BLaER1 (cell line): ENCODE data around the gene SELENOO.

Experiments used
- H3K27ac ChIP-seq: shearing (Covaris generic); formaldehyde crosslinking; 2 replicates; pipeline ENCODE4 v1.8.1; 2022
- H3K27me3 ChIP-seq: shearing (Covaris generic); formaldehyde crosslinking; 2 replicates; pipeline ENCODE4 v1.8.1; 2022
- H3K36me3 ChIP-seq: shearing (Covaris generic); formaldehyde crosslinking; 2 replicates; pipeline ENCODE4 v1.8.1; 2022
- H3K4me1 ChIP-seq: shearing (Covaris generic); formaldehyde crosslinking; 2 replicates; pipeline ENCODE4 v1.8.1; 2022
- H3K4me2 ChIP-seq: shearing (Covaris generic); formaldehyde crosslinking; 2 replicates; pipeline ENCODE4 v1.8.1; 2022
- H3K4me3 ChIP-seq: shearing (Covaris generic); formaldehyde crosslinking; 2 replicates; pipeline ENCODE4 v1.8.1; 2022
- H3K9ac ChIP-seq: shearing (Covaris generic); formaldehyde crosslinking; 2 replicates; pipeline ENCODE4 v1.8.1; 2022
- H3K9me3 ChIP-seq: shearing (Covaris generic); formaldehyde crosslinking; 2 replicates; pipeline ENCODE4 v1.8.1; 2022
- H4K20me1 ChIP-seq: shearing (Covaris generic); formaldehyde crosslinking; 2 replicates; pipeline ENCODE4 v1.8.1; 2022
- Cebpa-rat ChIP-seq: shearing (Covaris generic); IDR thresholded peaks from 2 replicates; pipeline ENCODE4 v1.8.1; 2022

SELENOO gene

DNA sequence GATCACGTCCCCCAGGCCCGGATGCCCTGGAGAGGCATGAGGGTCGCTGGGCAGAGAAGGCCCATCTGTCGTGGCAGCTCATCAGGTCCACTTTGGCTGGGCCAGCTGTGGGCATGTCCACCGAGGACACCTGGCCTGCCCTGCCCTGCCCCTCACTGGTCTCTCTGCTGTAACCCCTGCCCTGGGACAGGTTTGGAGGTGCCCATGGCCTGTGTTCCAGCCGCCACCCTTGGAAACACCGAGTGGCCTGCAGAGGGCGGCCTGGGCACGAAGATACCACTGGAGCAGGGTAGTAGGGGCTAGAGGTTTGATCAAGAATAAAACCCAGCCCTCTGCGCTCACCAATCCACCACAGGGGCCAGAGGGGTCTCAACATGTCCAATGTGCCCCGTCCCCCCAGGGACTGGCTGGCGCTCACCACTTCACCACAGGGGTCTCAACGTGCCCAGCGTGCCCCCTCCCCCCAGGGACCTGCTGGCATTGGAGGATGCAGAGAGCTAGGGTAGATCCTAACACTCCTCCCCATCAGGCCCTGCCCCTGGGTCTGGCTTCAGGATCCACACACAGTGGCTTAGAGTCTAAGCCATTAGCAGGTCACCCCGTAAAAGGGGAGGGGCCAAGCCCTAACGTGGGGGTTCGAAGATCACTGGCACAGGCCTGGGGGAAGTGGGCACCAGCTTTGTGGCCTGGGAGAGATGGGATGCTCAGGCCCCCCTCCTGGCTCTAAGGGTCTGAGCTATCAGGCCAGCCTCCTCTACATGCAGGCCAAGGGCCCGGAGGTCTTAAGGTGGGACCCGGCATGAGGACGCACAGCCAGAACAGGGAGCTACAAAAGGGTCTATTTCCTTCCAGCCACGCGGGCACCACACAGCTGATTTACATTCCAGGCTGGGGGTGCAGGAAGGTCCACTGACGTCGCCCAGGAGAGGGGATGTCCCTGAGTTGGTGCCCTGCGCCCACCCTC, 51.6 kb downstream of the SELENOO start:
- H3K4me1 ChIP-seq, result peaks cover 43% of the 10 kb centered on the region

DNA sequence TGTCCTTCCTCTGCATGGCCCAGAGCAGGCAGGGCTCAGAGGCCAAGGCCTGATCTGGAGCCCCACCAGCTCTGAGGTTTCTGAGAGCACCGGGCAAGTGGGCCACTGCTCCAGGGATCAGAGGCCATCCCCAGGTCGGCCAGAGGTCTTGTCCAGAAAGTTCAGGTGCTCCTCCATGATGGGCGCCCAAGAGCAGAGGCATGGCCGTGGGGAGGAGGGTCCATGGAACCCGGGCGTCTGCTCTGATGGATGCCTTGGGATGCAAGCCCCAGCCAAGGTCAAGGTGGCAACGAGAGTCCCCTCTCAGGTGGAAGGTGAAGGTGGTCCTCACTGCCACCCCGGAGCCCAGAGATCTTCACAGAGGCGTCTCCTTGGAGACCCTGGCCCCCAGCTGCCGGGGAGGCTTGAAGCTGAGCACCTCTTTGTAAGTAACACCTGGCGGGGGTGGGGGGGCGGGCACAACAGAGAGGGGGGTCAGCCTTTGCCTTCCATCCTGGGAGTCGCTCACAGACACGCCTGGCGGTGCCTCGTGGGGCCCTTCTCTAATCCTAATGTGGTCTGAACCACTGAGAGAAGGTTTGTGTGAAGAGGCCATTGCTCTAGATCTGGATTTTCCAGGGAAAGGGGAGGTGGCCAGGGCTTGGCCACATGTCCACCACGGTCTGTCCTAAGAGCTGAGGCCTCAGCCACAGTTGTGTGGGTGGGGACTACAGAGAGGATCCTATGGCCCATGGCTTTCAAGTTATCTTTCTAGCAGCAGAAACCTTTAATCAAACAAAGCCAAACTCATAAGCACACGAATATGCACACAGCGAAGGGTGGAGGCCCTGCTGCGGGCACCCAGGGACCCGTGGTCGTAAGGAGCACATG, 52.5 kb downstream of the SELENOO start:
- H3K4me1 ChIP-seq, result peaks cover 33% of the 10 kb centered on the region
- H3K4me3 ChIP-seq, result no peak overlapping the region
- H3K9me3 ChIP-seq, result no peaks in the 10 kb centered on the region
- peaks cover 68% of the 10 kb centered on the region for H4K20me1 ChIP-seq
- no peak overlapping the region for H3K4me2 ChIP-seq
- H3K36me3 ChIP-seq, result peaks cover 63% of the 10 kb centered on the region
- H3K27me3 ChIP-seq, result no peaks in the 10 kb centered on the region
- no peak overlapping the region for H3K9ac ChIP-seq
- no peak overlapping the region for H3K27ac ChIP-seq
- no peak for TF ChIP-seq Cebpa-rat

More for the DNA sequence above, 51.6 kb downstream of the SELENOO start:
- peak overlapping the region; percentile 81; the same call in 1 of the 2 replicates for H3K9ac ChIP-seq
- H3K27me3 ChIP-seq, result no peaks in the 10 kb centered on the region
- peak overlapping the region; percentile 85 for H3K4me2 ChIP-seq
- 0 out of 2 replicates have a peak overlapping the region, but pooled peaks have one; percentile 84 for H3K27ac ChIP-seq
- H3K36me3 ChIP-seq, result peaks cover 64% of the 10 kb centered on the region
- no peak for TF ChIP-seq Cebpa-rat
- peak overlapping the region; percentile 76 for H3K4me3 ChIP-seq
- peaks cover 69% of the 10 kb centered on the region for H4K20me1 ChIP-seq
- no peaks in the 10 kb centered on the region for H3K9me3 ChIP-seq

GRCh38 chr22:50253941-50254340, 53.1 kb downstream of the SELENOO start:
- Histone ChIP-seq H3K4me1 (peaks cover 33% of the 10 kb centered on the region), H3K27me3 (no peaks in the 10 kb centered on the region), H3K4me3 (no peak overlapping the region), H4K20me1 (peaks cover 72% of the 10 kb centered on the region), H3K27ac (no peak overlapping the region), H3K9ac (no peak overlapping the region), H3K36me3 (peaks cover 64% of the 10 kb centered on the region), H3K4me2 (no peak overlapping the region), H3K9me3 (no peaks in the 10 kb centered on the region)
- no peak for TF ChIP-seq Cebpa-rat

- peaks cover 32% of the 10 kb centered on the region for H3K4me1 ChIP-seq
- H4K20me1 ChIP-seq, result peaks cover 72% of the 10 kb centered on the region
- H3K4me2 ChIP-seq, result no peak overlapping the region
- no peaks in the 10 kb centered on the region for H3K9me3 ChIP-seq
- no peak overlapping the region for H3K27ac ChIP-seq
- H3K9ac ChIP-seq, result no peak overlapping the region
- H3K27me3 ChIP-seq, result no peaks in the 10 kb centered on the region
- H3K4me3 ChIP-seq, result no peak overlapping the region
- TF ChIP-seq Cebpa-rat, result no peak
- peaks cover 69% of the 10 kb centered on the region for H3K36me3 ChIP-seq
Observed at GRCh38 chr22:50255099-50255498, 54.3 kb downstream of the SELENOO start.

DNA sequence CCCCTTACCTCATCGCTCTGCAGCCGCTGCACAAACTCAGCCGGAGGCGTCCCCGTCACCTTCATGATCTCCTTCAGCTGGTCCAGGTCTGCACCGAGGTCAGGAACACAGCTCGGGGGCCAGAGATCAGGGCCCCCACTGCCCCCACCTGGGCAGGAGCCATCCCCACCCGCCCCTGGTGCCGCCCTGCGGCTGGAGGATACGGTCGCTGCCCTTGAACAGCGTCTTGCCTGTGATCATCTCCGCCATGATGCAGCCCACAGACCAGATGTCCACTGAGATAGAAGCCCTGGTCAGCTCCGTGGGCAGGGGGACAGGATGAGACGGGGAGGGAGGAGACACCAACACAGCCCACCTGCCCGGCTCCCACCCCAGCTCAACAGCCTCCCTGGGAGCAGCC, 54.8 kb downstream of the SELENOO start:
- Histone ChIP-seq H3K4me1 (peaks cover 33% of the 10 kb centered on the region), H3K27ac (no peak overlapping the region)
- TF ChIP-seq Cebpa-rat, result no peak

GRCh38 chr22:50256258-50256862, 55.5 kb downstream of the SELENOO start:
- Histone ChIP-seq H3K4me2 (no peak overlapping the region), H4K20me1 (peaks cover 77% of the 10 kb centered on the region), H3K27me3 (no peaks in the 10 kb centered on the region), H3K36me3 (peaks cover 69% of the 10 kb centered on the region), H3K27ac (no peak overlapping the region), H3K4me1 (peaks cover 34% of the 10 kb centered on the region), H3K9me3 (no peaks in the 10 kb centered on the region), H3K4me3 (no peak overlapping the region), H3K9ac (no peak overlapping the region)
- TF ChIP-seq Cebpa-rat, result no peak

More for the DNA sequence above, 54.8 kb downstream of the SELENOO start:
- H4K20me1 ChIP-seq, result peaks cover 74% of the 10 kb centered on the region
- no peaks in the 10 kb centered on the region for H3K27me3 ChIP-seq
- H3K9ac ChIP-seq, result no peak overlapping the region
- no peak overlapping the region for H3K4me2 ChIP-seq
- no peak overlapping the region for H3K4me3 ChIP-seq
- no peaks in the 10 kb centered on the region for H3K9me3 ChIP-seq
- peaks cover 69% of the 10 kb centered on the region for H3K36me3 ChIP-seq

- Histone ChIP-seq H3K4me3 (no peak overlapping the region), H3K4me2 (no peak overlapping the region), H3K9me3 (no peaks in the 10 kb centered on the region), H3K36me3 (peaks cover 69% of the 10 kb centered on the region), H3K4me1 (peaks cover 28% of the 10 kb centered on the region), H3K27ac (no peak overlapping the region), H4K20me1 (peaks cover 70% of the 10 kb centered on the region), H3K27me3 (no peaks in the 10 kb centered on the region), H3K9ac (no peak overlapping the region)
- no peak for TF ChIP-seq Cebpa-rat
Observed at GRCh38 chr22:50257041-50257440, 56.2 kb downstream of the SELENOO start.

DNA sequence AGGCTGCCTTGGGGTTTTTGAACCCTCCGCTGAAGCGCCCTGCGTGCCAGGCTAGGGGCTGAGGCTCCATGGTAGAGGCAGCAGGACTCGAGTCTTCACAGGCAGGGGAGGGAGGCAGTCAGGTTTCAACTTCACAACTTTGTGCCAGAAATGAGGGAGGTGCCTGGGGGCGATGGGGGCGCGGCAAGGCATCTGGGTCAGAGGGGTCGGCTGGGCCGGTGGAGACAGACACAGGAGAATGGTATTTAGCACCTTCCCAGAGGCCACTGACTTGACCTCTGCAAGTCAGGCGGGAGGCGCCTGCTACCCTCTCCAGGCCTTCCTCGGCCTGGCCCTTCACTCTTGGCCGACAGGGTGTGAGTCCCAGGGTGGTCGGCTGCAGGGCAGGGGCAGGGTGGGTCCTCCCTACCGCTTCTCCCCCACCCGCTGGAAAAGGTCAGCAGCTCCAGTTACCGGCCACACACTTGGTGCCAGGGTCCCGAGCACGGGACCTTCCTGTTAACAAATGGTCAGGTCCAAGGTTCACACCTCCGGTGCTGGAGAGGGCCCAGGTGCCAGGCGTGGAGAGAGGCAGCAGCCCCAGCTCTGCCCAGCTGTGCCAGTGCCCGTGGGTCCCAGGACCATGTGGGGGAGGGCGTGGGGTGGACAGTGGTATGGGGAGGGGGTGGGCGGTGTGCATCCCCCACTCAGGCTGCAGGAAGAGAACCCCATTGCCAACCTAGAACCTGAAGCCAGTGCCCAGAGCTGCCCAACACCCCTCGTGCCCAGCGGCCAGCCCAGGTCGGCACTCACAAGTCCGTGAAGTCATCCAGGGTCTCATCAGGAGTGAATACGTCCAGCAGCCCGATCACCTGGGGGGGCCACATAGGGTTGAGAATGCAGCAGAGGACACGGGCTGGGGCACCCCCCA, 56.9 kb downstream of the SELENOO start:
- no peak overlapping the region for H3K4me3 ChIP-seq
- H3K27ac ChIP-seq, result no peak overlapping the region
- no peak for TF ChIP-seq Cebpa-rat
- H3K4me1 ChIP-seq, result peaks cover 28% of the 10 kb centered on the region
- peaks cover 63% of the 10 kb centered on the region for H4K20me1 ChIP-seq
- no peaks in the 10 kb centered on the region for H3K27me3 ChIP-seq
- no peak overlapping the region for H3K4me2 ChIP-seq
- peaks cover 65% of the 10 kb centered on the region for H3K36me3 ChIP-seq
- H3K9me3 ChIP-seq, result no peaks in the 10 kb centered on the region
- H3K9ac ChIP-seq, result no peak overlapping the region
